Measurements from ENCODE around the gene LRRC18.

- no peak for TF ChIP-seq CTCF (IDR thresholded peaks at IDR 0.05)
- TF ChIP-seq POLR2A (IDR thresholded peaks at IDR 0.05), result no peak
- no peak for TF ChIP-seq POLR2AphosphoS5 (IDR thresholded peaks at IDR 0.05)
Measured at GRCh38 chr10:48906841-48907240, 32.8 kb downstream of the LRRC18 start.
